Body of pancreas (tissue), 4 donors: ENCODE results near the gene FAM170B. TPM values are rescaled to one million over a fixed set of nuclear protein-coding genes. Genes with fewer than 3 reads are reported as not detected.

ENCODE experiments used
- ATAC-seq: fragments of 150-250 bp; one replicate; pipeline ENCODE4 v1.9.1; 2016
- DNase-seq, 4 donors: peaks; one replicate each; pipeline ENCODE4 v3.0.0-alpha.2; 2019
- H3K27ac ChIP-seq, 4 donors: fragments of 200-600 bp; sonication (generic); 1 replicate in 3 of 4; 2 replicates in 1 of 4; pipeline versions ENCODE4 v1.5.1 to v1.6.1; 2016 to 2019; ENCODE audit warnings: mild to moderate bottlenecking in 1 of 4, mixed read lengths in 1 of 4, moderate library complexity in 1 of 4
- H3K27me3 ChIP-seq, 2 donors: fragments of 200-600 bp; sonication (generic); one replicate each; pipeline ENCODE4 v1.6.0; 2016; ENCODE audit warnings: mild to moderate bottlenecking in 1 of 2
- H3K36me3 ChIP-seq, 2 donors: fragments of 200-600 bp; sonication (generic); replicated peaks in 1 of 2; 2 replicates each; pipeline ENCODE4 v1.5.1; 2016; ENCODE audit warnings: low read depth in 2 of 2; ENCODE audit not compliant: insufficient read depth in 1 of 2
- H3K4me1 ChIP-seq: fragments of 200-600 bp; sonication (generic); one replicate; pipeline ENCODE4 v1.6.0; 2016
- H3K4me3 ChIP-seq, 2 donors: fragments of 200-600 bp; sonication (generic); 1 replicate in 1 of 2; 2 replicates in 1 of 2; pipeline ENCODE4 v1.5.1; 2016 to 2019
- H3K9me3 ChIP-seq, 3 donors: fragments of 200-600 bp; sonication (generic); 1 replicate in 2 of 3; 2 replicates in 1 of 3; pipeline ENCODE4 v1.5.1; 2016
- POLR2A ChIP-seq, 3 donors: fragments of 450-650 bp; IDR thresholded peaks; one replicate each; pipeline ENCODE4 v1.6.1; 2016; ENCODE audit warnings: antibody characterized with exemption in 3 of 3, mild to moderate bottlenecking in 2 of 3
- WGBS, 2 donors: methylation state at CpG; one replicate each; pipeline ENCODE4 v1.1.5; 2017; 5-methylcytosine and 5-hydroxymethylcytosine counted together
- intact Hi-C: fragments of 100-400 bp; cut with DNase I; formaldehyde crosslinking; loops from one replicate; pipeline ENCODE4 v1.15.1; 2023
- total RNA-seq, 2 donors: library from RNA; depleted of rRNA; stranded (reverse); fragments of >200 nt; gene quantifications; one replicate each; pipeline ENCODE4 v1.1.0, GENCODE V29; 2016
- TF ChIP-seq, protein P1 (sequence below), 7 experiments: fragments of 450-650 bp in 4 of 7; fragments of 200-600 bp in 3 of 7; sonication (generic) in 3 of 7; IDR thresholded peaks; one replicate each; pipeline ENCODE4 v1.5.1; 2016 to 2019; ENCODE audit warnings: antibody characterized with exemption in 7 of 7

The FAM170B gene
- total RNA-seq, result not detected

DNA sequence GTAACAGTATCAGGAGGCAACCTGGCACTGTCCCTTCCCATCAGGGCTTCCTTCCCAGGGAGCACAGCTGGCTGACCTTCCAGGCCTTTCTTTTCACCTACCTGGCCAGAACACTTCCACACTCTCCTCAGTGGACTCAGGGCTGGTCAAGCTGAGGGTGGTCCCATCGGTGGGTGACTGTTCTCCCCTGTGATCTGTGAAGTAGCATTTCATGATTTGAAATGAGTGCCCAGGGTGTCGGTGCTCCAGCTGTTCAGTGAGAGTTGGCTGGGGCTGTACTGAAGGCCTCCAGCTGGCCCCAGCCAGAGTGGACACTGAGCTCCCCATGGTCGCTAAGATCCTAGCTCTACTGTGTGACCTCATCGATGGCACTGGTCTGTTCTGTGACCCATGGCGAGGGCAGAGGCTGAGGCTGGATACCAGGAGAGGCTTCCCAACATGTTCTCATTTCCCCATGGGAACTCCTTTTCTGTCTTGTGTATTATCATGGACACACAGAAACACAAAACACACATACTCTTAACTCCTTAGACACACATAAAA, at the start of gene FAM170B:
TSS of gene FAM170B (minus strand) at position 316 of the 543 bp plus-strand sequence. CDS start at position 213, 103 bp downstream.
- ATAC-seq (no peak), DNase-seq (no peak)
- WGBS, 2 donors, result 70% methylated on average over 5 of the region's 5 CpGs
- intact Hi-C loops, result no loop called here
- H3K27me3 ChIP-seq, result no peaks in the 10 kb centered on the region
- TF ChIP-seq, protein P1, sequence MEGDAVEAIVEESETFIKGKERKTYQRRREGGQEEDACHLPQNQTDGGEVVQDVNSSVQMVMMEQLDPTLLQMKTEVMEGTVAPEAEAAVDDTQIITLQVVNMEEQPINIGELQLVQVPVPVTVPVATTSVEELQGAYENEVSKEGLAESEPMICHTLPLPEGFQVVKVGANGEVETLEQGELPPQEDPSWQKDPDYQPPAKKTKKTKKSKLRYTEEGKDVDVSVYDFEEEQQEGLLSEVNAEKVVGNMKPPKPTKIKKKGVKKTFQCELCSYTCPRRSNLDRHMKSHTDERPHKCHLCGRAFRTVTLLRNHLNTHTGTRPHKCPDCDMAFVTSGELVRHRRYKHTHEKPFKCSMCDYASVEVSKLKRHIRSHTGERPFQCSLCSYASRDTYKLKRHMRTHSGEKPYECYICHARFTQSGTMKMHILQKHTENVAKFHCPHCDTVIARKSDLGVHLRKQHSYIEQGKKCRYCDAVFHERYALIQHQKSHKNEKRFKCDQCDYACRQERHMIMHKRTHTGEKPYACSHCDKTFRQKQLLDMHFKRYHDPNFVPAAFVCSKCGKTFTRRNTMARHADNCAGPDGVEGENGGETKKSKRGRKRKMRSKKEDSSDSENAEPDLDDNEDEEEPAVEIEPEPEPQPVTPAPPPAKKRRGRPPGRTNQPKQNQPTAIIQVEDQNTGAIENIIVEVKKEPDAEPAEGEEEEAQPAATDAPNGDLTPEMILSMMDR (IDR thresholded peaks at IDR 0.05), result no peak
- TF ChIP-seq POLR2A (IDR thresholded peaks at IDR 0.05), result no peak
- H3K36me3 ChIP-seq, result no peaks in the 10 kb centered on the region
- H3K9me3 ChIP-seq, result no peaks in the 10 kb centered on the region
- no peaks in the 10 kb centered on the region for H3K4me1 ChIP-seq
- H3K27ac ChIP-seq, result no peak within 1 kb of the TSS
- H3K4me3 ChIP-seq, result no peak within 1 kb of the TSS

DNA sequence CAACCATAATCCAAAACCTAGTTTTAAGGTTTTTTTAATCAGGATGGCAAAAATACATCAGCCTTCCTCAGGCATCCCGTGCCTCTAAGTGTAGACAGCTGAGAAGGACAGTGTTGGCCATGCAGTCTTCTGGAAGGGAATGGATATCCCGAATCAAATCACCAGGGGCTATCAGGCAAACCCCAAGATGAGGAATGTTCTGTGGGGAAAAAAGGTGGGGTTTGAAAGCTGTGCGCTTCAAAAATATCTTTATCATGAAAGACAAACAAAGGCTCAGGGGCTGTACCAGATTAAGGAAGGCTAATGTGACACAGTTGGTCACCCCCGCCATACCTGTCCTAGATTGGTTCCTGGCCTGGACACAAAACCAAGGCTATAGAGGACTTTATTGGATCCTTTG, 49.0 kb upstream of the FAM170B start:
- no peak overlapping the region for H3K4me3 ChIP-seq
- no peaks in the 10 kb centered on the region for H3K9me3 ChIP-seq
- DNase-seq, result no peak
- H3K27ac ChIP-seq, result no peak overlapping the region
- H3K27me3 ChIP-seq, result no peaks in the 10 kb centered on the region
- H3K36me3 ChIP-seq, result no peaks in the 10 kb centered on the region
- 47 to 48% methylated on average over 4 of the region's 4 CpGs for WGBS, 2 donors
- intact Hi-C loops, result no loop called here
- no peak for TF ChIP-seq POLR2A (IDR thresholded peaks at IDR 0.05)
- TF ChIP-seq, protein P1 (IDR thresholded peaks at IDR 0.05), result no peak
- H3K4me1 ChIP-seq, result no peaks in the 10 kb centered on the region
- ATAC-seq, result no peak

DNA sequence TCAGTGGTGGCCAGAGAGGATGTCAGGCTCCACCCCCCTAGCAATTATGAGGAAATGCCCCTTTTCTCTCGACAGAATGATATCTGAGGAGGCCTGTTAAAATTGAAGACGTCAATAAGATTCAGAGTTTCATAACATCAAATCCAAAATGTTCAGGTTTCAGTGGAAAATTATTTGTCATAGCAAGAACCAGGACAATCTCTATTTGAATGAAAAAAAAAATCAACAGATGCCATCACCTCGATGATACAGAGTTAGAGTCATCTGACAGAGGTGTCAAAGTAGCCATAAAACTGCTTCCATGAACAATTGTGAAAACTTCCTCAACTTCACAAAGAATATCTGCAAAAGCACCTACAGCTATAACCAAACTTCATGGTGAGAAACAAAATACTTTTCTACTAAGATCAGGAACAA, 46.6 kb upstream of the FAM170B start:
- Histone ChIP-seq H3K36me3 (no peaks in the 10 kb centered on the region), H3K27me3 (no peaks in the 10 kb centered on the region), H3K4me1 (no peaks in the 10 kb centered on the region), H3K27ac (no peak overlapping the region), H3K9me3 (no peaks in the 10 kb centered on the region), H3K4me3 (no peak overlapping the region)
- intact Hi-C loops, result no loop called here
- WGBS, 2 donors, result 11 to 44% methylated on average over 3 of the region's 3 CpGs
- ATAC-seq (no peak), DNase-seq (no peak)
- TF ChIP-seq, protein P1 (IDR thresholded peaks at IDR 0.05), result no peak

DNA sequence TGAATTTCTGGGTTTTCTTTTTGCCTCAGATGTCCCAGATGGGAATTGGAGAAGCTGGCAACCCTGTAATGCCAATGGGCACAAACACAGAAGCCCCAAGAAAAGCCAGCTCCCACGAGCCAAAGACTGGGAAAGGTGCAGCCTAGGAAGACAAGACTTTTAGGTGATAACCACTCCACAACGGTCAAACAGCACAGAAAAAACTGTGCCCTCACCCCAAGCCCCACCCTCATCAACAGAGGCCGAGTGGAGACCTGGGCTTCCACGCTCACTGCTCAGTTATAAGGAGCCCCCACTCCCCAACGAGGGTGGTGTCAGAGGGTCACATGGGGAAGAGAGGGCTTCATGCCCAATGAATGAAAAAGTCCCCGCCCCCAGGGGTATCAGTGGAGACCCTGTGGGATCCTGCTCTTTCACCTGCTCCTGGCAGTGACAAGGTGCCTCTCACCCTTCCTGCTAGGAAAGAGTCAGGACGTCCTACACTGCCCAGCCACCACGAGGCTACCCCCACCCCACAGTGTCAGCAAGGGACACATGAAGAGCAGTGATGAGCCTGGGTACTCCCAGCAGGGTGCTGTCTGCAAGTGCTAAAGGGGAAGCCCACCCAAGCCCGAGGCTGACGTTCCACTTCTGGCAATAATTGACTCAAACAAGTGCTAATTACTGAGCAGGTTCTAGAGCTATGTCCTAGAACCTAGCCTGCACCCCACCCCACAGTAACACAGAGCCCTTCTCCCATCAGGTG, 46.0 kb upstream of the FAM170B start:
- Histone ChIP-seq H3K4me3 (no peak overlapping the region), H3K27me3 (no peaks in the 10 kb centered on the region), H3K4me1 (no peaks in the 10 kb centered on the region), H3K36me3 (no peaks in the 10 kb centered on the region), H3K27ac (no peak overlapping the region), H3K9me3 (no peaks in the 10 kb centered on the region)
- ATAC-seq (no peak), DNase-seq (no peak)
- intact Hi-C loops, result no loop called here
- no peak for TF ChIP-seq POLR2A (IDR thresholded peaks at IDR 0.05)
- TF ChIP-seq, protein P1 (IDR thresholded peaks at IDR 0.05), result no peak
- 54 to 57% methylated on average over 9 to 10 of the region's 10 CpGs for WGBS, 2 donors
